ENCODE results near the gene POU2F3.

The POU2F3 gene

DNA sequence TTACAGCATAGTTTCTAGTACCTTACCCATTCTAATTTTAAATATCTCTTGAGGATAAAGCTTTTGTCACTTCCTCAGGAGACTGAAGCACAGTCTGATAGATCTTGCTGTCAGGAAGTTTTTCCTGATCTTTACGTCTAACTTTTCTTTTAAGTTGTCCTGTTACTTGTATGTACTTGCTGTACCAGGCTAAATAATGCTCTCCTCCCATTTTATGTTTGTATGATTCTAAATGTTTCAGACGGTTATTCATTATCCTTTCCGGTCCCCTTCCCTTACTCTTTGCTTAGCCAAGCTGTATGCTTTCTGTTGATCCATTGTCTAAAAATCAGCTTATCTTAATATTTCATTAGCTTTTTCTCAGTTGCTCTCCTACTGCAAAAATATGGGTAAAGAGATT lies 102.3 kb downstream of the POU2F3 start:
- no peak for DNase-seq (ENCODE audit: low spot score)

DNA sequence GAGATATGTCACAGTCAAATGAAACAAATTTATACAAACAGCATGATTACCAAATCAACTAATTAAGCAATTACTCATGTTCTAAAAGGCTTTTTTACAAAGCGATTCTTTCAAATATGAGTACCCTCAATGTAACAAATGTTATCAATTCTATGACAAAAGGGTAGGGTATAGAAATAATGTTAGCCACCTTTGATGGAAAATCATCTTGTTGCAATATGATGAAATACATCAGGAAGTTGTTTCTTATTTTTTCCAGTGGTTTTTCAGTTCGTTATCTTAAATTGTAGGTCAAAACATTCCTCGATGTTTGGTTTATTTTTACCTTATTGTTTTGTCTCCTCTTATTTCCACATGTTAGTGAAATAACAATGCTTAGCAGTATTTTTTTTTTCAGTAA lies 102.7 kb downstream of the POU2F3 start:
- no peak for DNase-seq (ENCODE audit: low spot score)

DNA sequence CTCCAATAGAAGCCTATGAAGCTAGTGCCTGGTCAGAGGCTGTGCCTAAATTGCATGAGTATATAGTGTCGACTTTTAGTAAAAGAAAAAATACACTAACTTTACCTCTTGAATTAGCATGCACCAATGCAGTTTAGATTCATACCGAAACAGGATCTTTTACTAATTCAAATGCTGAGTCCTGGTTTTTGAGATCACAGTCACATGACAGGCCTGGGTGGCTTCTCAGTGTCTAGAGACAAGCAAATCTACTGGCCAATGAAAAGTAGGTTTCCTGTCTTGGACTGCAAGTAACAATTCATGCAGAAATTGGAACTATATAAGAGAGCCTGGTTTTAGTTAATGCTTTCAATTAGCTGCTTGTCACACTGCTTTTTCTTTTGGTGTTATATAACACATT lies 103.5 kb downstream of the POU2F3 start:
- no peak for DNase-seq (ENCODE audit: low spot score)

- no peak for DNase-seq (ENCODE audit: low spot score)
These were observed 104.5 kb downstream of the POU2F3 start for GRCh38 chr11:120344302-120345004.

GRCh38 chr11:120346233-120346632 lies 106.3 kb downstream of the POU2F3 start:
- no peak for DNase-seq (ENCODE audit: low spot score)

GRCh38 chr11:120350637-120351036 lies 110.7 kb downstream of the POU2F3 start:
- no peak for DNase-seq (ENCODE audit: low spot score)

DNA sequence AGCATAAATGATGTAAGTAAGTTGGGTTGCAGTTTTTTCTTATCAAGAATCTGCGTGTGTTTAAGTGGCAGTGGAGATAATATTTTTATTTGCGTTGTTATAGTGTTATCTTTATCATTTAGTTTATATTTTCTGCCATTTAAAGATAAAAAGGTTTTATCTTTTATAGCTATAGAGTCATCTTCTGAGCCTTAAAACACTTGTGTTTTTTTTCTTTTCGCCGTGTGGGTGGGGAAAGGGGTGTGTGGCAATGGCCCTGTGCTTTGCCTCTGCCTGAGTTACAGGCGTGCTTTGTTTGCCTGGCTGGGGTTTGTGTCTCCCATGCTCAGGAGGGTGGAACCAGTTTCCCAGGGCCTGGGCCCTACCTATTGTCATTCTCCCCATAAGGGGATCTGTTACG lies 112.5 kb downstream of the POU2F3 start:
- no peak for DNase-seq (ENCODE audit: low spot score)

DNA sequence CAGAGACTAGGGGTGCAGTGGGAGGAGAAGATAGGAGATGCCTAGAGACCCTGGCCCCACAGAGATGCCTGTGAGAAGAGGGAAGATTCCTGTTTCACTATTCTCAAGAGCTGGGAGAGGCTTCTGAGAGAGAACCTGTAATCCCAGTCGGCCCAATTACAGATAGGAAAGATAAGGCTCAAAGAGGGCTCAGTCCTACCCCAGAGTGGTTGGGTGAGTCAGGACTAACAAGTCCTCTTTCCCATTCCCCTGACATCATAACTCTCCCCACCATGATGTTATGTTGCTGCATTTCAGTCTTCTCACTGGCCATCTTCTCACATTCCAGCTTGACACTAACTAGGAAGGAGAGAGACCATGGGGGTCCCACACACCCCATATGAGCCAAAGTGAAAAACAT lies 114.1 kb downstream of the POU2F3 start:
- no peak for DNase-seq (ENCODE audit: low spot score)

- no peak for DNase-seq (ENCODE audit: low spot score)
These were observed 114.8 kb downstream of the POU2F3 start for GRCh38 chr11:120354779-120355178.

GRCh38 chr11:120357620-120358019 lies 117.7 kb downstream of the POU2F3 start:
- no peak for DNase-seq (ENCODE audit: low spot score)

DNA sequence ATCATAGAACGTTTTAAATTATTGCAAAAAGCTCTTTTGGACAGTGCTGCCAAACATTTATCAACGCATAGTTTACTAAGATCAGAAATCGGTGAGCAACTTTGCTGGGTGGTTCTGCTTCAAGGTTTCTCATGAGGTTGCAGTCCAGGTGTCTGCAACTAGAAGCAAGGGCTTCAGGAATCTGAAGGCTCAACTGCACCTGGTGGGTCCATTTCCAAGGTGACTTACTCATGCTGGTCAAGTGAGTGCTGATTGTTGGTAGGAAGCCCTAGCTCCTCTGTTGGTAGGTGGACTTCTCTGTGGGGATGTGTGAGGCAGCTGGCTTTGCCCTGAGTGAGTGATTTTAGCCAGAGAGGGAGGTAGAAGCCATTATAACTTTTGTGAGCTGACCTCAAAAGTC lies 118.8 kb downstream of the POU2F3 start:
- DNase-seq (ENCODE audit: low spot score) = no peak

DNA sequence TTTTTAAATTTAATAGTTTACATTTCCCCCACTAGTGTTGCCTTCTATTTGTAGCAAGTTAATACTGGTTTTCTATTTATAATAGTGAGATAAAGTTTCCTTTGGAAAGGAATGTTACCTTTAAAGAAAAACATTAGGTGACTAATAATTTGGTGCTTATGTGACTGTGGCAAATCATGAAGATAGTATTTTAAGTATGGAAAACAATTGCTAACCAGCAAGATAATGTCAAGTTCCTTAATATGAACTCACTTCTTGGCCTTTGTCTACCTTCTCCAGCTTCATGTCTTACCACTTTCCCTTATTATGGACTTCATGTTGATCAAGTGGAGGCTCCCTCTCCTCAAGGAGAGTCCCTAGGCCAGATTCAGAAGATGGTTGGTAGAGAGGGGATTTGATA lies 123.5 kb downstream of the POU2F3 start:
- DNase-seq (ENCODE audit: low spot score) = no peak

DNA sequence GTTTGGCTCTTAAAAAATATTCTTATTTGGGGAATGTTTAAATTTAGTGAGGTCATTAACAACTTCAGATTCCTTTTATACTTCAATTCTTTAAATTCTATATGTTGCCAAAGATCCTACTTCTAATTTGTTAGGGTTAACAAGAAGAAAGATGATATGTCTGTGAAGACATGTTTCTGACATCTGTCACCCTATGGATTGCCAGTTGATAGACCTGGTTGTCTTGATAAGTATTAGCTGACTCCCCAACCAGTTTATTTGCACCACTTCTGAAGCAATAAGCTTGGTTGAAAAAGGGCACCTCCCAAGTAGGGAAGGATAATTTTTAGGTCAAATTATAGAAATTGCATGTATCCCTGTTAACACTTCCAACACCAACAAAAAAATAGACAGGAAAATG lies 125.6 kb downstream of the POU2F3 start:
- no peak for DNase-seq (ENCODE audit: low spot score)

Measured in HuH-7 (cell line).